ENCODE measurements around the gene PIBF1. TPM values are rescaled to one million over a fixed set of nuclear protein-coding genes. Genes with fewer than 3 reads are reported as not detected.

The PIBF1 gene
- 10 to 100 TPM; 22.2 to 39.7 (median 26.5) TPM for total RNA-seq

DNA sequence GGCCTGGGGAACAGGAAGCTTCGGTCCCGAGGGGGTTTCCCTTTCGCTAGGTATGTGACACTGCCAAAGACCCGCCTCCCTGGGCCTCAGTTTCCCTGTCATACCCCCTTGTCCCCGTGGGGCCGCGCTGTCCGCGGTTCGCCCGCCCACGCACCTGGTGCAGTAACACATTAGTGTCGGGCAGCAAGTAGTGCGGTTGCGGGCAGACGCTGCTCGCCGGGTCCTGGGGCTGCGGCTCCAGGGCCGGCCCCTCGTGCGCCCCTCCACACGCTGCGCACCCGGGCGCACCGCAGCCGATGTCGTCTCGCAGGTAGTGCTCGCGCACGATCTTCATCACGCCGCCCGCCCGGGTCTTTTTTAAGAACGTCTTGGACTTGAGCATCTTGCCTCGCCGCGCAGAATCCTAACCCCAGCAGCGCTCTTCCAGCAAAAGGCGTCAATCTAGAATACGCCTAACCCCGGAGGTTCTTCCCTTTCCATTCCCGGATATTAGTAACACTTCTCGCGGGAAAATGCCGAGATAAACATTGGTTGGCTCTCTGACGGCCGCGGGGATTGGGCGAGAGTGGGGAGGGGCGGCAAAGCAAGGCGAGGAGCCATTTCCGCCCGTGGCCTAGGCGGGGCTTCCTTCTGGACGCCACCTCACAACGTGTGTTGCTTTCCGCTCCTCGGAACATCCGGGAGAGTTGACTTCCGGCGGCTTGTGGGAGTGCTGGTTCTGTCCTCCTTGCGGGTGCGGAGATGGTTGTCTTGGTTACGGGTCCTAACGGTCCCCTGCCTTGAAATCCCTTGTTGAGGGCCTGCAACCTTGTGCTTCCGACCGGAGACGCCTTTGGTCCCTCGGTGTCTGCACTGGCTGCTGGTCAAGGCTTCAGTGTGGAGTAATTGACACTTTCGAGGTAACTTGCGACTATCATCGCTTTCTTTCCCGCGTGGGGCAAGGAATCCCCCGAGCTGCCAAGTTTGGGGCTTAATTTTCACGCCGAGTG is at the start of gene PIBF1, which contains the start of gene DIS3:
TSS of gene PIBF1 (plus strand) at position 683 of the 989 bp plus-strand sequence. CDS start 1,337 bp downstream, outside the sequence.
TSS of gene DIS3 (minus strand) at position 450 of the 989 bp plus-strand sequence. CDS start at position 382, 68 bp downstream.
- Histone ChIP-seq H3K4me3 (peak within 1 kb of the TSS; percentile 87 to 94 (median 89)), H3K4me1 (peaks cover 4 to 5% of the 10 kb centered on the region in 2 donors), H3K36me3 (no peaks in the 10 kb centered on the region), H3K27ac (peak within 1 kb of the TSS; percentile 87 to 94), H3K9me3 (no peaks in the 10 kb centered on the region), H3K27me3 (no peaks in the 10 kb centered on the region)
- intact Hi-C loops (cut with DNase I; ENCODE audit: low total_unique reads): no loop called here
- TF ChIP-seq POLR2AphosphoS5 (IDR thresholded peaks at IDR 0.05): peak; percentile 68 to 93 (median 69)
- peak; percentile 26 for TF ChIP-seq POLR2A (IDR thresholded peaks at IDR 0.05)
- TF ChIP-seq, protein P1, sequence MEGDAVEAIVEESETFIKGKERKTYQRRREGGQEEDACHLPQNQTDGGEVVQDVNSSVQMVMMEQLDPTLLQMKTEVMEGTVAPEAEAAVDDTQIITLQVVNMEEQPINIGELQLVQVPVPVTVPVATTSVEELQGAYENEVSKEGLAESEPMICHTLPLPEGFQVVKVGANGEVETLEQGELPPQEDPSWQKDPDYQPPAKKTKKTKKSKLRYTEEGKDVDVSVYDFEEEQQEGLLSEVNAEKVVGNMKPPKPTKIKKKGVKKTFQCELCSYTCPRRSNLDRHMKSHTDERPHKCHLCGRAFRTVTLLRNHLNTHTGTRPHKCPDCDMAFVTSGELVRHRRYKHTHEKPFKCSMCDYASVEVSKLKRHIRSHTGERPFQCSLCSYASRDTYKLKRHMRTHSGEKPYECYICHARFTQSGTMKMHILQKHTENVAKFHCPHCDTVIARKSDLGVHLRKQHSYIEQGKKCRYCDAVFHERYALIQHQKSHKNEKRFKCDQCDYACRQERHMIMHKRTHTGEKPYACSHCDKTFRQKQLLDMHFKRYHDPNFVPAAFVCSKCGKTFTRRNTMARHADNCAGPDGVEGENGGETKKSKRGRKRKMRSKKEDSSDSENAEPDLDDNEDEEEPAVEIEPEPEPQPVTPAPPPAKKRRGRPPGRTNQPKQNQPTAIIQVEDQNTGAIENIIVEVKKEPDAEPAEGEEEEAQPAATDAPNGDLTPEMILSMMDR (IDR thresholded peaks at IDR 0.05): no peak
- DNase-seq (ENCODE audit: low spot score in 2 of 2): peak; percentile 95 to 96

DNA sequence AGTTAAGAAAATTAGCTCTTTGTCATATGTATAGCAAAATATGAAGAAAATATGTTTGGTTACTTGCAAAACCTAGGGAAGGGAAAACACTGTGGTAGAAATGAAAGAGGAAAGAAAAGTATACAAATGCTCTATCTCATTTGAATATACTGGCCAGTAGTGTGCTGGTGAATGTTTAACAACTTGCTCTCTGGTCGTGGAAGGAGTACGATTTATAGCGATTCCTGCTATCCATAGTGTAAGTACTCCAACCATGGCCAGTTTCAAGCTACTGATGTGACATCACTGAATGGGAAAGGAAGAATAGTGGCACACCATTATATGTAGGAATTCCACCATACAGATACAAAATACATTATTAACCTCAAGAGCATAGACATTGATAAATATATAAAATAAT is 44.9 kb upstream of the PIBF1 start:
- Histone ChIP-seq H3K4me3 (no peak overlapping the region), H3K4me1 (no peaks in the 10 kb centered on the region), H3K36me3 (no peaks in the 10 kb centered on the region), H3K27ac (no peak overlapping the region), H3K27me3 (no peaks in the 10 kb centered on the region), H3K9me3 (no peaks in the 10 kb centered on the region)
- TF ChIP-seq, protein P1 (IDR thresholded peaks at IDR 0.05): no peak
- TF ChIP-seq POLR2AphosphoS5 (IDR thresholded peaks at IDR 0.05) (no peak), POLR2A (IDR thresholded peaks at IDR 0.05) (no peak)
- intact Hi-C loops (cut with DNase I; ENCODE audit: low total_unique reads): no loop called here
- no peak for DNase-seq (ENCODE audit: low spot score in 2 of 2)

GRCh38 chr13:72740015-72740414 is 41.9 kb upstream of the PIBF1 start:
- no peaks in the 10 kb centered on the region for H3K27me3 ChIP-seq
- no peaks in the 10 kb centered on the region for H3K36me3 ChIP-seq
- TF ChIP-seq POLR2AphosphoS5 (IDR thresholded peaks at IDR 0.05) (no peak), POLR2A (IDR thresholded peaks at IDR 0.05) (no peak)
- TF ChIP-seq, protein P1 (IDR thresholded peaks at IDR 0.05): no peak
- H3K4me1 ChIP-seq: no peaks in the 10 kb centered on the region
- H3K4me3 ChIP-seq: no peak overlapping the region
- no peaks in the 10 kb centered on the region for H3K9me3 ChIP-seq
- H3K27ac ChIP-seq: no peak overlapping the region
- no peak for DNase-seq (ENCODE audit: low spot score in 2 of 2)
- intact Hi-C loops (cut with DNase I; ENCODE audit: low total_unique reads): no loop called here

DNA sequence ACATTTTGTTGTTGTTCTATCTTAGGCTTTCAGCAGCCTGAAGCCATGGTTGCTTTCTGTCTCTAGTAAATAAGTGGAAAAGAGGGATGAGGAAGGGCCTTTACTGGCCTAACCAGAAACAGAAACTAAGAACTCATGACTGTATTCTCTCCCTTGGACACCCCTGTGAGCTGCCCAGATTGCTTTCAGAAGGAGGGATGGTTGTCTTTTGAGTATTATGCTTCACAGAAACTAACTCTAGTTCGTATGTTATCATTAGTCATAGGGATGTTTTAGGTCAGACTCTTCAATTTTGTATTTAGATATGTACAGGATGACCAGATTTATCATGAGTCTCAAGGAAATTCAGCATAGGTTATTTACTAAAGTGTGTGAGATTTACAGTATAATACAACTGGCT is 36.7 kb upstream of the PIBF1 start:
- Histone ChIP-seq H3K4me1 (no peaks in the 10 kb centered on the region), H3K27ac (no peak overlapping the region), H3K27me3 (no peaks in the 10 kb centered on the region), H3K9me3 (no peaks in the 10 kb centered on the region), H3K4me3 (no peak overlapping the region), H3K36me3 (no peaks in the 10 kb centered on the region)
- TF ChIP-seq POLR2A (IDR thresholded peaks at IDR 0.05): no peak
- no peak for TF ChIP-seq POLR2AphosphoS5 (IDR thresholded peaks at IDR 0.05)
- TF ChIP-seq, protein P1 (IDR thresholded peaks at IDR 0.05): no peak
- no peak for DNase-seq (ENCODE audit: low spot score in 2 of 2)
- intact Hi-C loops (cut with DNase I; ENCODE audit: low total_unique reads): no loop called here

GRCh38 chr13:72751220-72751619 is 30.7 kb upstream of the PIBF1 start:
- no peak for DNase-seq (ENCODE audit: low spot score in 2 of 2)
- no peak overlapping the region for H3K4me3 ChIP-seq
- H3K4me1 ChIP-seq: no peaks in the 10 kb centered on the region
- no peaks in the 10 kb centered on the region for H3K36me3 ChIP-seq
- no peak overlapping the region for H3K27ac ChIP-seq
- no peaks in the 10 kb centered on the region for H3K9me3 ChIP-seq
- TF ChIP-seq, protein P1 (IDR thresholded peaks at IDR 0.05): no peak
- TF ChIP-seq POLR2AphosphoS5 (IDR thresholded peaks at IDR 0.05): no peak
- no peak for TF ChIP-seq POLR2A (IDR thresholded peaks at IDR 0.05)
- intact Hi-C loops (cut with DNase I; ENCODE audit: low total_unique reads): no loop called here
- H3K27me3 ChIP-seq: no peaks in the 10 kb centered on the region
